IPS-11a (cell line): Measurements from ENCODE around the gene BPIFA3.
"Not testable (repeated sequence)": the region's sequence is repeated elsewhere in the genome, so short reads cannot be mapped to it uniquely, and the experiment has no call there.

ENCODE experiments used
- H3K4me3 ChIP-seq: one replicate; pipeline ENCODE4 v1.5.1; 2013; ENCODE audit warnings: low read depth, low read length, control low read depth

Gene BPIFA3

GRCh38 chr20:33217052-33217451, at the start of gene BPIFA3:
BPIFA3 (plus strand) TSS chr20:33217352; CDS start chr20:33217537, 185 bp downstream.
- no peak within 1 kb of the TSS for H3K4me3 ChIP-seq

GRCh38 chr20:33167859-33168258, 49.3 kb upstream of the BPIFA3 start, which contains the start of gene BPIFA2:
BPIFA2 (plus strand) TSS chr20:33168159; CDS start chr20:33169146, 987 bp downstream.
- no peak within 1 kb of the TSS for H3K4me3 ChIP-seq

DNA sequence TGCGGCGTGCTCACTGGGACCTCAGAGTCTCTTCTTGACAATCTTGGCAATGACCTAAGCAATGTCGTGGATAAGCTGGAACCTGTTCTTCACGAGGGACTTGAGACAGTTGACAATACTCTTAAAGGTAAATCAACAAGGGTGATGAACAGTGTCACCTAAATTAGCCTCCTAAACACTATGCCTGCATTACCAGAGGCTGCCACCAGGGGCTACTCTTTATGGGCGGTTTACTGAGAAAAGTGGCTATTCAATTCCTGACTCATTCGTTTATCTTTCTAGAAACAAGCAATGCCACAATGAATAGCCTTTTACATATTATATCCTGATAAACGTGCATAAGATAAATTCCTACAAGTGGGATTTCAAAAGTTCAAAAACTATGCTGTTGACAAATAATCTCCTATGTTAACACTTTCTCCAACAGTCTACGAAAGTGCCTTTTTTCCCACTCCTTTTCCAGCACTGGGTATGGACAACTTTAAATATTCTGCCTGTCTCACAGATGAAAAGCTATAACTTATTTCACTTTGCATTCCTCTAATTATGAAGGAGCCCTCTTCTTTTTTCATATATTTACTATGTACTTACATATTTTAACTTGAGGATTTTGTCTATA, 47.9 kb upstream of the BPIFA3 start:
- H3K4me3 ChIP-seq, result no peak overlapping the region

- H3K4me3 ChIP-seq, result no peak overlapping the region
These were observed 44.4 kb upstream of the BPIFA3 start for GRCh38 chr20:33172781-33173180.

- H3K4me3 ChIP-seq, result no peak overlapping the region
These were observed 42.0 kb upstream of the BPIFA3 start for GRCh38 chr20:33175123-33175522.

DNA sequence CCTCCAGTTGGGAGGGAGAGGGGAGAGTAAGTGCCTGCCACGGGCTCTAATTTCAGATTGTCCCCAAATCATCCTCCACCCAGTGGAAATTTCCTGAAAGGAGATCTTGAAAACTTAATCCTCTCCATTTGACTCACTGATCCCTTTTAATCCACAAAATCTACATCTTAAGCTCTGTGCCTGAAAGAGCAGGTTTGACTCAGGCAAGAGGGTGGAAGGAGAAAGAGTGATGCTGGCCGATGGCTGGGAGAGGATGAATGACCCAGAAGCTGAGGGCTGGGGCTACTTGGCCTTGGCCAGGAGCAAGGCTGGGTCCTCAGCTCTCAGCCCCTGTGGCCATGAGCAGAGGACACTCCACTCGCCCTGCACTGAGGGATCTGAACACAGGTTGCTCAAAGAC, 41.1 kb upstream of the BPIFA3 start:
- no peak overlapping the region for H3K4me3 ChIP-seq

- H3K4me3 ChIP-seq, result no peak overlapping the region
These were observed 39.3 kb upstream of the BPIFA3 start for GRCh38 chr20:33177866-33178265.

- no peak overlapping the region for H3K4me3 ChIP-seq
These were observed 38.4 kb upstream of the BPIFA3 start for GRCh38 chr20:33178726-33179125.

DNA sequence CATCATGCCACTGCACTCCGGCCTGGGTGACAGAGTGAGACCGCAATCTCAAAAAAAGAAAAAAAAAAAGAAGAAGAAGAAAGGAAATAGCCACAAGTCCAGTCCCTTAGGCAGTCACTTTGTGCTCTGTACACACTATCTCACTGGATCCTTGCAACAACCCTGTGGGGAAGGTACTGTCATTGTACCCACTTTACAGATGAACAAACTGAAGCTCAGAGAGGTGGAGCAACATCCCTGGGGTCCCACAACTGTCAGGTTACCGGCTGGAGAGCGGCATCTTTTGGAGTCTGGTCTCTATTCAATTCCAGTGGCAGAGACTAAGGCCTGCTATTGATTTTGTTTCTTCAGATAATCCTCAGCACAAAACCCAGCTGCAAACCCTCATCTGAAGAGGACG, 37.0 kb upstream of the BPIFA3 start:
- no peak overlapping the region for H3K4me3 ChIP-seq

GRCh38 chr20:33181482-33182093, 35.6 kb upstream of the BPIFA3 start:
- H3K4me3 ChIP-seq, result no peak overlapping the region

GRCh38 chr20:33183312-33183711, 33.8 kb upstream of the BPIFA3 start:
- no peak overlapping the region for H3K4me3 ChIP-seq

- not testable (repeated sequence) for H3K4me3 ChIP-seq
These were observed 32.0 kb upstream of the BPIFA3 start for GRCh38 chr20:33185031-33185590.

GRCh38 chr20:33187491-33187890, 29.7 kb upstream of the BPIFA3 start:
- no peak overlapping the region for H3K4me3 ChIP-seq

- H3K4me3 ChIP-seq, result no peak overlapping the region
These were observed 28.7 kb upstream of the BPIFA3 start for GRCh38 chr20:33188421-33188820.

- H3K4me3 ChIP-seq, result no peak overlapping the region
These were observed 25.7 kb upstream of the BPIFA3 start for GRCh38 chr20:33191484-33191883.

- H3K4me3 ChIP-seq, result no peak overlapping the region
These were observed 25.2 kb upstream of the BPIFA3 start for GRCh38 chr20:33191955-33192354.

DNA sequence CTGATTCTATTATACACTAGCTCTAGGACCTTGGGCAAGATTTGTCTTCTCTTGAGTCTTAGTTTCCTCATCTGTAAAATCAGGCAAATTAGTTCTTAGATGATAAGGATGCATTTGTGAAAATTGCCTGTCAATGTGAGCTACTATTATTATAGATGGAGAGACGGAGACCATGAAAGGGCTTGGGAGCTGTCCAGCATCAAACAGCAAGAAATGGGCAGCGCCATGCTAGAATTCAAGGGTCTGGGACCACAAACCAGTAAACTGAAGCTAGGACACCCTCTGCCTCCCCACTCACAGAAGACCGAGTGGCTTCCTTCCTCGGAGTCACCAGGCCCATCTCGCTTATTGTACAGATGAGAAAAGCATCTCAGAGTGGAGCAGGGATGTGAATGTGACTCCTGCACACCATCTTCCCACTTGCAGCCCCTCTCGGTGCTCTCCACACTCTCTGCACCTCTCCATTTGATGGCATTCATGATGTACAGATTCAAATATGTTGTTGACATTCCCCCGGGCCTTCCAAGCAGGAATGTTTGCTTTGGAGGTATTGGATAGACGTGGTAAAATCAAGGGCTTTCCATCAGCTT, 24.1 kb upstream of the BPIFA3 start:
- no peak overlapping the region for H3K4me3 ChIP-seq

- no peak overlapping the region for H3K4me3 ChIP-seq
These were observed 18.1 kb upstream of the BPIFA3 start for GRCh38 chr20:33199026-33199425.

GRCh38 chr20:33202451-33202850, 14.7 kb upstream of the BPIFA3 start:
- no peak overlapping the region for H3K4me3 ChIP-seq

DNA sequence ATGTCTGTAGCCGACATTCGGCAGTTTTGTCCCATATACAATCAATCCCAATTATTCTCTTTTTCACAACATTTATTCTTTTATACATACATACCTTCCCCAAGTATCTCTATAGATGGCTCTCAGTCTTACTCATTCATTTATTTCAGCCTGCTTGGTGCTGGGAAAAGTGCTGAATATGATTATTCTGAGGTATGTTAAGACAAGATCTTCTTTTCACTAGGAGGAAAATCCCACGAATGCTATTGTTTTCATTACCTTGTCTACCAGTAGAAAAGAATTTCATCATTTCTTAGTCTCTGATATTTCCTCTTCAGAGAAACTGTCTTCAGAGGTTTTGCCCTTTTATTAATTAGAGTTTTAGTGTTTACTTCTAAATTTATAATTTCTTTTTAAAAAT, 13.7 kb upstream of the BPIFA3 start:
- H3K4me3 ChIP-seq, result no peak overlapping the region

GRCh38 chr20:33209789-33210188, 7.4 kb upstream of the BPIFA3 start:
- no peak overlapping the region for H3K4me3 ChIP-seq

GRCh38 chr20:33210371-33210770, 6.8 kb upstream of the BPIFA3 start:
- no peak overlapping the region for H3K4me3 ChIP-seq
